Tibial artery (tissue), 4 donors: Measurements from ENCODE around the gene TEX261.

ENCODE experiments used
- DNase-seq, 2 donors: peaks; one replicate each; pipeline ENCODE4 v3.0.0-alpha.2; 2019
- H3K27ac ChIP-seq, 2 donors: fragments of 200-600 bp; sonication (generic) in 1 of 2; 1 replicate in 1 of 2; 2 replicates in 1 of 2; pipeline ENCODE4 v1.5.1; 2018 to 2019; ENCODE audit warnings: mild to moderate bottlenecking in 1 of 2
- H3K27me3 ChIP-seq, 2 donors: fragments of 200-600 bp; sonication (generic) in 1 of 2; one replicate each; pipeline versions ENCODE4 v1.5.1 to v1.6.0; 2016 to 2019
- H3K36me3 ChIP-seq, 3 donors: fragments of 200-600 bp; sonication (generic) in 2 of 3; one replicate each; pipeline ENCODE4 v1.5.1; 2016 to 2019; ENCODE audit warnings: mild to moderate bottlenecking in 2 of 3
- H3K4me1 ChIP-seq, 4 donors: fragments of 200-600 bp; sonication (generic) in 2 of 4; 1 replicate in 3 of 4; 2 replicates in 1 of 4; pipeline ENCODE4 v1.5.1; 2016 to 2019
- H3K4me3 ChIP-seq, 2 donors: fragments of 200-600 bp; sonication (generic) in 1 of 2; 1 replicate in 1 of 2; 2 replicates in 1 of 2; pipeline ENCODE4 v1.5.1; 2018 to 2019; ENCODE audit warnings: mild to moderate bottlenecking in 2 of 2
- H3K9me3 ChIP-seq, 3 donors: fragments of 200-600 bp; sonication (generic) in 1 of 3; one replicate each; pipeline ENCODE4 v1.5.1; 2016 to 2019
- intact Hi-C: fragments of 100-400 bp; cut with DNase I; formaldehyde crosslinking; loops from one replicate; pipeline ENCODE4 v1.15.0; 2023; ENCODE audit warnings: low total_unique reads
- TF ChIP-seq, protein P1 (sequence below), 2 experiments: fragments of 200-600 bp in 1 of 2; fragments of 450-650 bp in 1 of 2; IDR thresholded peaks; one replicate each; pipeline ENCODE4 v1.5.1; 2017 to 2019; ENCODE audit warnings: antibody characterized with exemption in 2 of 2, mild to moderate bottlenecking in 1 of 2, moderate library complexity in 1 of 2

TEX261 gene

DNA sequence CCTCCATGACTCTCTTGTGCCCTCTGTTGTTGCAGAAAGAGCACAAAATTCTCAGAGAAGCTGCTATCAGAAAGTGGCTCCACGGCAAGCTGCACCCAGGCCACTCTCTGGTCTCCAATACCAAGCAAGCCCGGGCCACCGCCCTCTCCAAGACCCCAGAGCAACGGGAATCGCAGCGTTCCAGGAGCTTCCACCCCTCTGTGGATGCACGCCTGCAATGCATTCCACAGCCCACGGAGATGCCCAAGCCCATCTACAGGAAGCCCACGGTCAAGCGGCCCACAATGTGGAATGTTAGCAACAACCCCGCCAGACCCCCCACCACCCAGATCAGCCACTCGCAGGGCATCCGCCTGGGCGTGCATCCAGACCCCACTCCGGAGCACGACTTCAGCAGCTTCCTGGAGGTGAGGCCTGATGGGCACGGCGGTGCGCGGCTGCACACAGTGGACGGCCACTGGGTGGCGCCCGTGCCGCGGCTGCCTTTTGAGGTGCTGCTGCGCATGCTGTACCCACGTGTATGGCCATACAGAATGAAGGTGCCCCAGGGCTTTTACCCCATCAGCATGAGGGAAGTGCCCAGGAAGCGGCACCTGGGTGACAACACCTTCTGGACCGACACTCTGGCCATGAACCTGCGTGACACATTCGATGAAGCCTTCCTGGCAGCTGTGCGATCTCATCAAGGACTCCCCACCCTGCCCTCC lies 9.9 kb downstream of the TEX261 start:
- Histone ChIP-seq H3K36me3 (peaks cover 16 to 75% (median 21%) of the 10 kb centered on the region in 3 donors), H3K27me3 (no peaks in the 10 kb centered on the region), H3K4me3 (no peak overlapping the region), H3K4me1 (peaks cover 0 to 24% (median 12%) of the 10 kb centered on the region in 4 donors), H3K27ac (no peak overlapping the region), H3K9me3 (no peaks in the 10 kb centered on the region)
- intact Hi-C loops = no loop called here
- DNase-seq = peak in 1 of 2 donors; percentile 63
- TF ChIP-seq, protein P1, sequence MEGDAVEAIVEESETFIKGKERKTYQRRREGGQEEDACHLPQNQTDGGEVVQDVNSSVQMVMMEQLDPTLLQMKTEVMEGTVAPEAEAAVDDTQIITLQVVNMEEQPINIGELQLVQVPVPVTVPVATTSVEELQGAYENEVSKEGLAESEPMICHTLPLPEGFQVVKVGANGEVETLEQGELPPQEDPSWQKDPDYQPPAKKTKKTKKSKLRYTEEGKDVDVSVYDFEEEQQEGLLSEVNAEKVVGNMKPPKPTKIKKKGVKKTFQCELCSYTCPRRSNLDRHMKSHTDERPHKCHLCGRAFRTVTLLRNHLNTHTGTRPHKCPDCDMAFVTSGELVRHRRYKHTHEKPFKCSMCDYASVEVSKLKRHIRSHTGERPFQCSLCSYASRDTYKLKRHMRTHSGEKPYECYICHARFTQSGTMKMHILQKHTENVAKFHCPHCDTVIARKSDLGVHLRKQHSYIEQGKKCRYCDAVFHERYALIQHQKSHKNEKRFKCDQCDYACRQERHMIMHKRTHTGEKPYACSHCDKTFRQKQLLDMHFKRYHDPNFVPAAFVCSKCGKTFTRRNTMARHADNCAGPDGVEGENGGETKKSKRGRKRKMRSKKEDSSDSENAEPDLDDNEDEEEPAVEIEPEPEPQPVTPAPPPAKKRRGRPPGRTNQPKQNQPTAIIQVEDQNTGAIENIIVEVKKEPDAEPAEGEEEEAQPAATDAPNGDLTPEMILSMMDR (IDR thresholded peaks at IDR 0.05) = peak; percentile 54 to 65

DNA sequence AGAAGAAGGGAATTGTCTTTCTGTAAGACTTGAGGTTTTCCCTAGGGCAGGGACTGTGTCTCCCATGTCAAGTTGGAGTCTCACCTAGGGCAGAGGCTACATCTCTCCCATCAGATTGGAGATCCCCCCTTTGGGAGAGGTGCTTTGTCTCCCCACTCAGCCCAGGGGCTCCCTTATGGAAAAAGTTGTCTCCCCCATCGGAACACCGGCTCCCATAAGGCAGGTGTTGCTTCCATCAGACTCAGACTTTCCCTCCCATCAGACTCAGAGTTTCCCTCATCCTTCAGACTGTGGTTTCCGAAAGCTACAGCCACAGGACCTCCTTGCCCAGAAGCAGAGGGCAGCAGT lies 10.5 kb downstream of the TEX261 start:
- Histone ChIP-seq H3K4me3 (no peak overlapping the region), H3K9me3 (no peaks in the 10 kb centered on the region), H3K36me3 (peaks cover 11 to 70% (median 15%) of the 10 kb centered on the region in 3 donors), H3K27me3 (no peaks in the 10 kb centered on the region), H3K27ac (no peak overlapping the region), H3K4me1 (peaks cover 0 to 30% (median 12%) of the 10 kb centered on the region in 4 donors)
- intact Hi-C loops = no loop called here
- DNase-seq = peak in 1 of 2 donors; percentile 28
- TF ChIP-seq, protein P1 (IDR thresholded peaks at IDR 0.05) = no peak

DNA sequence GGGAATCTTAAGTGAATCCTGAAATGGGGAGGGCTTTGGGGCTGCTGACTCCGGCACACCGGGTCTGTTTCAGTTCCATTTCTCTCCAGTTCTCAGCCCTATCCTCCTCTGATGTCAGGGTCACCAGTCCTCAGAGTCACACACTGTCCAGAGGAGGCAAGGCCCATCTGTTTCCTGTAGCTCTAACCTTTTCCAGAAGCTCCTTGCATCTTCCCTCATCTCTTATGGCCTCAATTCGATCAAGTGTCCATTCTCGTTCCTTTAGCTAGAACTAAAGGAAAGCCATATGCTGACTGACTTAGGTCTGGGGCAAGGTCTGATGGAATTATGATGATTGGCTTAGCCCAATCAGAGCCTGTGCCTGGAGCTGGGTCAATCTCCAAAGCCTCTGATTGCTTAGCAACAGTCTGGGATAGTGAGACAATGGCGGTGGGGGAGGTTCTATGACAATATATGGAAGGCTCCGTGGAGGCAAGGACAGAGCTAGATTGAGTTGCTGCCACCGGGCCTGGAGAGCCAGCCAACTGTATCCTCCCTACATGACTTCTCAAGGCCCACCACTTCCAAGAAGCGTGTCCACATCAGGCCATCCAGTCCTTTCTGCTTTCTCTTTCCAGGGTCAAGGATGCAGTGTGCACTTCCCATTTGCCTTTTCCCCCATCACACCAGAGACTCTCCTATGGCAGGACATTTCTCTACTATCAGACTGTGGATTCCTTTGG lies 11.0 kb downstream of the TEX261 start:
- Histone ChIP-seq H3K36me3 (peaks cover 6 to 65% (median 10%) of the 10 kb centered on the region in 3 donors), H3K27ac (no peak overlapping the region)

DNA sequence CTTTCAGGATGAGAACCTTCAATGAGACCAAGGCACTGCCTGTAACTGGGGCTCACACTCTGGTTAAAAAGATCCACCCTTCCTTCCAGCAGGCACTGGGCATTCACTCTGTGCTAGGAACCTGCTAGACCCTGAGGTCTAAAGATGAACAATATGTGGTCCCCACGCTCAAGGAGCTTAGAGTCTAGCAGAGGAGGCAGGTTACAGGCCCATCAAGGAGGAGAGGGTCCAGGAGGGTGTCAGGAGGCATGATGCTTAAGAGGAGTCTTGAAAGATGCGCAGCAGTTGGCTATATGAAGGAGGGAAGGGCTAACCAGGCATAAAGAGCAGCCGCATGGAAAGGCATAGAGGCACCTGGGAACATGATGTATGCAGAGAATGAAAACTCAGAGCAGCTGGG lies 11.7 kb downstream of the TEX261 start:
- DNase-seq = no peak
- intact Hi-C loops = no loop called here

More for the DNA sequence above, 11.0 kb downstream of the TEX261 start:
- Histone ChIP-seq H3K4me1 (peaks cover 0 to 35% (median 15%) of the 10 kb centered on the region in 4 donors), H3K4me3 (no peak overlapping the region), H3K9me3 (no peaks in the 10 kb centered on the region), H3K27me3 (no peaks in the 10 kb centered on the region)
- intact Hi-C loops = no loop called here
- DNase-seq = peak; percentile 3 to 24
- TF ChIP-seq, protein P1 (IDR thresholded peaks at IDR 0.05) = no peak

DNA sequence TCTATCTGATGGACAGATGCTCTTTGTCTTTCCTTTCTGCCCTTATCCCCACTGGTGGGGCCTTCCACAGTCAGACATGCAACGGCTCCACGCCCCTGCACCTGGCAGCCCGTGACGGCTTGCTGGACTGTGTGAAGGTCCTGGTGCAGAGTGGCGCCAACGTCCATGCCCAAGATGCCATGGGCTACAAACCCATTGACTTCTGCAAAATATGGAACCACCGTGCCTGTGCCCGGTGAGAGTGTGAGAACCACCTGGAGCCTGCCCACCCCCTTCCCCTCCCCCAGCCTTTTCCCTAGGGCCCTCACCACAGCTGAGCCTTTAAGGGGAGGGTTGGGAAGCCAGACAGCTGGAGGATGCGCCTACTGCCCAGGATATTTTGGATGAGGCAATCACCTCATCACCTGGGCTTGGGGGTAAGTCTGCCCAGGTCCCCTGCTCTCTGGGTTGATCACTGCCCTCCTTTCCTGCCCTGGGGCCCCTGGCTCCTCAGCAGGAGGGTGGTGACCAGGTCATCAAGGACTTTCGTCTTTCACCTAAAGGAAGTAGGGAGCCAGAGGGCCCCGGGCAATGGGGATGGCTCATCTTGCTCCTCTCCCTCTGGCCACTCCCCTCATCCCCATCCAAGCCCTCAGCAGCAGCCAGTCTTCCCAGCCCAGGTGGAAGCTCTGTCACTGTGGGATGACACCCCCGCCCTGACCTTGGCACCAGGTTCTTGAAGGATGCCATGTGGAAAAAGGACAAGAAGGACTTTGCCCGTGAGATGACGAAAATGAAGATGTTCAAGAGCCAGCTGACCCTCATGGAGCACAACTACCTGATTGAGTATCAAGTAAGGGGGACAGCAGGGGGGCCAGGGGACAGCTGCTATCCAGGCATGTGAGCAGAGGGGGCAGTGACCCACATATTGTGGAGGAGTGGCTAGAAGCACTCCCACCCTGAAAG lies 12.5 kb downstream of the TEX261 start:
- no peaks in the 10 kb centered on the region for H3K9me3 ChIP-seq
- intact Hi-C loops = no loop called here
- DNase-seq = peak; percentile 12 to 59
- peaks cover 0 to 50% (median 0%) of the 10 kb centered on the region in 3 donors for H3K36me3 ChIP-seq
- no peaks in the 10 kb centered on the region for H3K27me3 ChIP-seq
- H3K4me3 ChIP-seq = no peak overlapping the region
- no peak overlapping the region for H3K27ac ChIP-seq
- H3K4me1 ChIP-seq = peaks cover 0 to 32% (median 13%) of the 10 kb centered on the region in 4 donors
- TF ChIP-seq, protein P1 (IDR thresholded peaks at IDR 0.05) = no peak

More for the DNA sequence above, 11.7 kb downstream of the TEX261 start:
- Histone ChIP-seq H3K27ac (no peak overlapping the region), H3K9me3 (no peaks in the 10 kb centered on the region), H3K36me3 (peaks cover 0 to 58% (median 3%) of the 10 kb centered on the region in 3 donors), H3K4me3 (no peak overlapping the region), H3K27me3 (no peaks in the 10 kb centered on the region), H3K4me1 (peaks cover 0 to 35% (median 15%) of the 10 kb centered on the region in 4 donors)
- TF ChIP-seq, protein P1 (IDR thresholded peaks at IDR 0.05) = no peak
